ENCODE measurements around the gene ZCCHC14. TPM values are rescaled to one million over a fixed set of nuclear protein-coding genes. Genes with fewer than 3 reads are reported as not detected.
"Not testable (repeated sequence)": the region's sequence is repeated elsewhere in the genome, so short reads cannot be mapped to it uniquely, and the experiment has no call there.

The ZCCHC14 gene
- total RNA-seq, 2 experiments from 2014 or later: 4.6 to 5.9 TPM

DNA sequence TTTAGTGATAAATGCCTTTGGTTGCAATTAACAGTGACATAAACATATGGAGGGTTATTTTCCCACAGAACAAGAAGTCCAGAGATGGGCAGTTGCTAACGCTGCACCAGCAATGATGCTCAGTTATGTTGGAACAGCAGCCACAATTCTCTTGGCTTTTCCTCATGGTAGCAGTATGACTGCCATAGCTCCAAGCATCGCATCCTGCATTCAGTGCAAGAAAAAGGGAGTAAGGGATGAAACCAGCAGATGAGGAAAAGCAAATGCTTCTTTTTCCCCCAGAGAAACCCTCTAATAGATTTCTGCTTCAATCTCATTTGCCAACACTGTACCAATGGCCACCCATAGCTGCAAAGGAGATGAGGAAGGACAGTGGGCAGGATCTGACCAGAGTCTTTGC lies 13.0 kb upstream of the ZCCHC14 start:
- Mint-ChIP-seq H3K4me1 (ENCODE audit: low read depth) (peaks cover 6% of the 10 kb centered on the region), H3K4me3 (no peak overlapping the region), H3K9me3 (no peaks in the 10 kb centered on the region), H3K36me3 (ENCODE audit: low read depth) (peaks cover 2% of the 10 kb centered on the region), H3K27ac (no peak overlapping the region), H3K27me3 (peaks cover 28% of the 10 kb centered on the region)
- intact Hi-C loops (cut with micrococcal nuclease): no loop called here
- ATAC-seq (no peak), DNase-seq (no peak)
- ChIA-PET CTCF (interaction anchor here (1.2 to 1.9 kb wide), 2 partner anchors 129 to 130 kb away, joined by 3 to 5 read pairs; no protein-coding TSS in a partner anchor), POLR2A (interaction anchor here (0.6 kb wide), 1 partner anchor 8 kb away, joined by 3 read pairs; no protein-coding TSS in a partner anchor)
- TF ChIP-seq, protein P1, sequence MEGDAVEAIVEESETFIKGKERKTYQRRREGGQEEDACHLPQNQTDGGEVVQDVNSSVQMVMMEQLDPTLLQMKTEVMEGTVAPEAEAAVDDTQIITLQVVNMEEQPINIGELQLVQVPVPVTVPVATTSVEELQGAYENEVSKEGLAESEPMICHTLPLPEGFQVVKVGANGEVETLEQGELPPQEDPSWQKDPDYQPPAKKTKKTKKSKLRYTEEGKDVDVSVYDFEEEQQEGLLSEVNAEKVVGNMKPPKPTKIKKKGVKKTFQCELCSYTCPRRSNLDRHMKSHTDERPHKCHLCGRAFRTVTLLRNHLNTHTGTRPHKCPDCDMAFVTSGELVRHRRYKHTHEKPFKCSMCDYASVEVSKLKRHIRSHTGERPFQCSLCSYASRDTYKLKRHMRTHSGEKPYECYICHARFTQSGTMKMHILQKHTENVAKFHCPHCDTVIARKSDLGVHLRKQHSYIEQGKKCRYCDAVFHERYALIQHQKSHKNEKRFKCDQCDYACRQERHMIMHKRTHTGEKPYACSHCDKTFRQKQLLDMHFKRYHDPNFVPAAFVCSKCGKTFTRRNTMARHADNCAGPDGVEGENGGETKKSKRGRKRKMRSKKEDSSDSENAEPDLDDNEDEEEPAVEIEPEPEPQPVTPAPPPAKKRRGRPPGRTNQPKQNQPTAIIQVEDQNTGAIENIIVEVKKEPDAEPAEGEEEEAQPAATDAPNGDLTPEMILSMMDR (IDR thresholded peaks at IDR 0.05): no peak

DNA sequence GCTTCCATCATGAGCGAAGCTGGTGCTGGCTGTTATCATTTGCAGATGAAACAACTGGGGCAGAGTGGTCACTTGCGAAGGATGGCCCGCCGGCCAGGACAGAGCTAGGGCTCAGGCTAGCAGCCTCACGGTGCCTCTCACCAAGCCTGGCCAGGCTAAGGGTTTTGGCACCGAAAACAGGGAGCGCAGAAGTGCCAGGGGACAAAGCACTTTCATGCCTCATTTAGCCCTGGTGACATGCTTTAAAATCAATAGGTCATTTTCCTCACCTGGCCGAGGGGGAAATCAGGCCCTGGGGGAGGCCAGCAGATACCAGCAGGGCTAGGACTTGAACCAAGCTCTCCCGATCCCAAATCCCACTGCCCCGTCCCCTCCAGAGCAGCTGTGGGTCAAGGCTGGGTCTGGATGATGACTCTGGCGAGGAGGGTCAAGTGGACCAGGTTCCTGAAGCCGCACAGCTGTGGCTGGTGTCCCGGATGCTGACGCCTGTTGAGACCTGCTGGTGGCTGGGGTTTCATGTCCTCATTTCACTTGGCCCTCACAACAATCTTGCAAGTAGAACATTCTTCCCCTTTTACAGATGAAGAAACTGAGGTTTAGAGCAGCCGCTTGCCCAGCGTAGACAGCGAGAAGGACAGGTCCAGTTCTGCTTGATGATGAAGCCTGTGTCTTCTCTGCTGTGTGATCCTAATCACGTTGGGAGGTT lies 10.6 kb upstream of the ZCCHC14 start:
- not testable (repeated sequence) for ATAC-seq, H3K27ac Mint-ChIP-seq

DNA sequence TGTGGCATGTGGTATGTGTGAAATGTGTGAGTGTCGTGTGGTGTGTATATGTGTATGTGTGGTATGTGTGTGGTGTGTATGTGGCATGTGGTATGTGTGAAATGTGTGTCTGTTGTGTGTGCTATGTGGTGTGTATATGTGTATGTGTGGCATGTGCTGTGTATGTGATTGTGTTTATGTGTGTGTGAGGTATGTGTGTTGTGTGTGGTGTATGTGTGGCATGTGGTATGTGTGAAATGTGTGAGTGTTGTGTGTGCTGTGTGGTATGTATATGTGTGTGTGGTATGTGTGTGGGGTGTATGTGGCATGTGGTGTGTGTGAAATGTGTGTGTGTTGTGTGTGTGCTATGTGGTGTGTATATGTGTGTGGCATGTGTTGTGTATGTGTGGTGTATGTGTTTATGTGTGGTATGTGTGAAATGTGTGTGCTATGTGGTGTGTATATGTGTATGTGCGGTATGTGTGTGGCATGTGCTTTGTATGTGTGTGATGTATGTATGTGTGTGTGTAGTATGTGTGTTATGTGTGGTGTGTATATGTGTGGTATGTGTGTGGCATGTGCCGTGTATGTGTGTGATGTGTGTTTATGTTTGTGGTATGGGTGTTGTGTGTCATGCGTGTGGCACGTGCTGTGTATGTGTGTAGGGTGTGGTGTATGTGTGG lies 9.6 kb upstream of the ZCCHC14 start:
- DNase-seq (no peak), ATAC-seq (no peak)
- no peak overlapping the region for H3K27ac Mint-ChIP-seq
- TF ChIP-seq, protein P1 (IDR thresholded peaks at IDR 0.05): no peak
- H3K4me3 Mint-ChIP-seq: no peak overlapping the region
- H3K36me3 Mint-ChIP-seq (ENCODE audit: low read depth): no peaks in the 10 kb centered on the region
- intact Hi-C loops (cut with micrococcal nuclease): no loop called here
- H3K27me3 Mint-ChIP-seq: peaks cover 11% of the 10 kb centered on the region
- POLR2A ChIA-PET: no interaction called here
- peaks cover 2% of the 10 kb centered on the region for H3K4me1 Mint-ChIP-seq (ENCODE audit: low read depth)
- CTCF ChIA-PET: no interaction called here
- H3K9me3 Mint-ChIP-seq: no peaks in the 10 kb centered on the region

More for the DNA sequence above, 10.6 kb upstream of the ZCCHC14 start:
- H3K4me1 Mint-ChIP-seq (ENCODE audit: low read depth); H3K36me3 Mint-ChIP-seq (ENCODE audit: low read depth); POLR2A ChIA-PET; H3K4me3 Mint-ChIP-seq; DNase-seq; CTCF ChIA-PET; intact Hi-C loops (cut with micrococcal nuclease); H3K9me3 Mint-ChIP-seq: not testable (repeated sequence)
- peaks cover 17% of the 10 kb centered on the region for H3K27me3 Mint-ChIP-seq

DNA sequence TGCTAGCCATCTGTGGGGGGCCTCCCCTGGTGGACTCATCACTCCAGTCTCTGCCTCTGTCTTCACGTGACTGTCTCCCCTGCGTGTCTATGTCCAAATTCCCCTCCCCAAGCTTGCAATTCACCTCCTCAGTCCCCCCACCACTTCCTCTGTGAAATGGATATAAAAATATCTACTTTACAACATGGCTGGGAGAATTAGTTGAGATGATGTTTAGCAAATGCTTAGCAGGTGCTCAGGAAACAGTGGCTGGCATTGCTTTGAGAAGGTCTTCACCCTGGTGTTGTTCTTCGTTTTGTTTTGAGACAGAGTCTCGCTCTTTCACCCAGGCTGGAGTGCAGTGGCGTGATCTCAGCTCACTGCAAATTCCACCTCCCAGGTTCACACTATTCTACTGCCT lies 8.3 kb upstream of the ZCCHC14 start:
- H3K4me3 Mint-ChIP-seq: no peak overlapping the region
- intact Hi-C loops (cut with micrococcal nuclease): no loop called here
- H3K27ac Mint-ChIP-seq: no peak overlapping the region
- peaks cover 8% of the 10 kb centered on the region for H3K4me1 Mint-ChIP-seq (ENCODE audit: low read depth)
- no peaks in the 10 kb centered on the region for H3K9me3 Mint-ChIP-seq
- peaks cover 5% of the 10 kb centered on the region for H3K27me3 Mint-ChIP-seq
- CTCF ChIA-PET: interaction anchor here (0.7 to 0.8 kb wide), 2 partner anchors 85 to 135 kb away, joined by 3 to 4 read pairs; no protein-coding TSS in a partner anchor
- no peaks in the 10 kb centered on the region for H3K36me3 Mint-ChIP-seq (ENCODE audit: low read depth)
- ATAC-seq (no peak), DNase-seq (no peak)
- POLR2A ChIA-PET: no interaction called here
- TF ChIP-seq, protein P1 (IDR thresholded peaks at IDR 0.05): no peak

DNA sequence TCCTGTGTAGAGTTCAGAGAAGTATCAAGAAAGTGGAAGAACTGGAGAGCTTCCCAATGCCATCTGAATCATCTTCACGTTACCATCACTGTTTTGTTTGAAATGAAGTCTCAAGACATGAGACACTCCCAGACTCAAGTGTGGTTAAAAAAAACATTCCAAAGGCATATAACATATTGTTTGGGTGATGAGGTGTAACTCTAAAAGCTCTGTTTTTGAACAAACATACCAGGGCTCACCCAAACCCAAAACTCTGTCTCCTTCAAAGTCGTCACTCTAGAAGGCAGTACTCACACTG lies 6.3 kb upstream of the ZCCHC14 start:
- TF ChIP-seq, protein P1 (IDR thresholded peaks at IDR 0.05): no peak
- POLR2A ChIA-PET: no interaction called here
- intact Hi-C loops (cut with micrococcal nuclease): loop anchor here (10.0 kb wide), 2 partner anchors 64 to 356 kb away; no protein-coding TSS in a partner anchor

More for the DNA sequence above, 6.3 kb upstream of the ZCCHC14 start:
- DNase-seq (no peak), ATAC-seq (no peak)
- peaks cover 8% of the 10 kb centered on the region for H3K27me3 Mint-ChIP-seq
- no peak overlapping the region for H3K27ac Mint-ChIP-seq
- H3K4me3 Mint-ChIP-seq: no peak overlapping the region
- peaks cover 16% of the 10 kb centered on the region for H3K4me1 Mint-ChIP-seq (ENCODE audit: low read depth)
- CTCF ChIA-PET: interaction anchor here (1.6 kb wide), 1 partner anchor 136 kb away, joined by 6 read pairs; no protein-coding TSS in a partner anchor
- H3K36me3 Mint-ChIP-seq (ENCODE audit: low read depth): no peaks in the 10 kb centered on the region
- H3K9me3 Mint-ChIP-seq: no peaks in the 10 kb centered on the region

All from activated CD8-positive, alpha-beta T cell treated with anti-CD3 and anti-CD28 coated beads for 36 hours (primary cell).